Measurements from ENCODE around the gene RAMP2.

RAMP2 gene

GRCh38 chr17:42780851-42781638 is 20.0 kb downstream of the RAMP2 start:
- DNase-seq (ENCODE audit: low read depth): no peak
- no peak for TF ChIP-seq CTCF (IDR thresholded peaks at IDR 0.05; ENCODE audit: insufficient read depth, low read depth, low read length, missing control alignments)
- no peak overlapping the region for H3K4me3 ChIP-seq (ENCODE audit: low read depth, low read length)

- H3K4me3 ChIP-seq (ENCODE audit: low read depth, low read length): no peak overlapping the region
- no peak for DNase-seq (ENCODE audit: low read depth)
- no peak for TF ChIP-seq CTCF (IDR thresholded peaks at IDR 0.05; ENCODE audit: insufficient read depth, low read depth, low read length, missing control alignments)
Observed at GRCh38 chr17:42781639-42782165, 20.7 kb downstream of the RAMP2 start.

GRCh38 chr17:42782166-42783061 is 21.4 kb downstream of the RAMP2 start:
- no peak overlapping the region for H3K4me3 ChIP-seq (ENCODE audit: low read depth, low read length)
- no peak for DNase-seq (ENCODE audit: low read depth)
- no peak for TF ChIP-seq CTCF (IDR thresholded peaks at IDR 0.05; ENCODE audit: insufficient read depth, low read depth, low read length, missing control alignments)

- H3K4me3 ChIP-seq (ENCODE audit: low read depth, low read length): no peak overlapping the region
- DNase-seq (ENCODE audit: low read depth): no peak
- TF ChIP-seq CTCF (IDR thresholded peaks at IDR 0.05; ENCODE audit: insufficient read depth, low read depth, low read length, missing control alignments): no peak
Observed at GRCh38 chr17:42783062-42783790, 22.2 kb downstream of the RAMP2 start.

- TF ChIP-seq CTCF (IDR thresholded peaks at IDR 0.05; ENCODE audit: insufficient read depth, low read depth, low read length, missing control alignments): no peak
- DNase-seq (ENCODE audit: low read depth): no peak
- no peak overlapping the region for H3K4me3 ChIP-seq (ENCODE audit: low read depth, low read length)
Observed at GRCh38 chr17:42783791-42784138, 22.7 kb downstream of the RAMP2 start.

GRCh38 chr17:42784409-42784808 is 23.4 kb downstream of the RAMP2 start:
- H3K4me3 ChIP-seq (ENCODE audit: low read depth, low read length): no peak overlapping the region
- no peak for DNase-seq (ENCODE audit: low read depth)
- TF ChIP-seq CTCF (IDR thresholded peaks at IDR 0.05; ENCODE audit: insufficient read depth, low read depth, low read length, missing control alignments): no peak
